ENCODE measurements around the gene SSTR3.
"Not testable (repeated sequence)": the region's sequence is repeated elsewhere in the genome, so short reads cannot be mapped to it uniquely, and the experiment has no call there.

The SSTR3 gene

DNA sequence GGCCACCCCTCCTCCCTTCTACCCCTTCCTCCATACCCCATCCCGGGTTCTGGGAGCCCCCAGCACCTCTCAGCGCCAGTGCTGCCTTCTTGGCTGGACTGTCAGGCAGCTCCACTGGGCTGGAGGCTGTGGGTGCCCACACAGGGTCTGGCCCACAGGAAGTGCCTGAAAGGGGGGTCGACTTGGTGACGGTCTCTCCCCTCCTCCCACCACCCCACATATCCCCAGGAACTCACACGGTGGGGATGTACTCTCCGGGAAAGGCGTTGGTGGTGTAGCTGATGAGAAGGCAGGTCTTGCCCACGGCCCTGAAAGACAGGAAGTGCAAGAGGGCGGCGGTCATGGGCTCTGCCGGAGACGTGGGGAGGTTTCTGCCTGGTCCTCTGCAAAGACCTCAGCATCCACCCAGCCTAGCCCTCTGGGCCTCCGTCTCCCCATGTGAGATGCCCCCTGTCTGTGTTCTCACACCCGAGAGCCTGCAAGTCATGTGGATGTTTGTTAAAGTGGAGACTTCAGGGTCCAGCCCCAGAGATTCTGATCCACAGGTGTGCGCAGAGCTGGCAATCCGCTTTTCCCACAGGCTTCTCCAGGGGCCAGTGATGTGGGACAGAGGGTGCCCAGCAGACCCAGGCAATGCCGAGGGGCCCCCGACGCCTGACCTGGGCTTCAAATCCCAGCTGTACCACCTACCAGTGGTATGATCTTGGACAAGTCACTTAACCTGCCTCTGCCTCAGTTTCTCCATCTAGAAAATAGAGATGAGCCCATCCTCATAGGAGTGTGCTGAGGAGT is 29.3 kb upstream of the SSTR3 start:
- DNase-seq = no peak

DNA sequence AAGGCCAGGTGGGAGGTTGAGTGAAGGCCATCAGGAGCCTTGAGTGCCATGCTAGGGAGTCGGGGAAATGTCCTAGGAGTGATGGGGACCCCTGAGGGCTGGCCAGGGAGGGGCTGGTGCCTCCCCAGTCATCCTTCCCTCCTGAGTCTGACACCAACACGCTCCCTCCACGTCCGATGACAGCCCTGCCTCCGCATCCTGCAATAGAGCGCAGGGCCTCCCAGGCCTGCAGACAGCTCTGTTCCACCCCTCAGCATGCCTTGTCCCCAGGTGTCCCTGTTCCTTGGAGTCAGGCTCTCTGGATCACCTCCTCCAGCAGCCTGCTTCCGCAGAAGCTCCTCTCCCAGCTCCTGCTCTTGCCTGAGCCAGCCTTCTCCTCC is 28.7 kb upstream of the SSTR3 start:
- no peak for DNase-seq

DNA sequence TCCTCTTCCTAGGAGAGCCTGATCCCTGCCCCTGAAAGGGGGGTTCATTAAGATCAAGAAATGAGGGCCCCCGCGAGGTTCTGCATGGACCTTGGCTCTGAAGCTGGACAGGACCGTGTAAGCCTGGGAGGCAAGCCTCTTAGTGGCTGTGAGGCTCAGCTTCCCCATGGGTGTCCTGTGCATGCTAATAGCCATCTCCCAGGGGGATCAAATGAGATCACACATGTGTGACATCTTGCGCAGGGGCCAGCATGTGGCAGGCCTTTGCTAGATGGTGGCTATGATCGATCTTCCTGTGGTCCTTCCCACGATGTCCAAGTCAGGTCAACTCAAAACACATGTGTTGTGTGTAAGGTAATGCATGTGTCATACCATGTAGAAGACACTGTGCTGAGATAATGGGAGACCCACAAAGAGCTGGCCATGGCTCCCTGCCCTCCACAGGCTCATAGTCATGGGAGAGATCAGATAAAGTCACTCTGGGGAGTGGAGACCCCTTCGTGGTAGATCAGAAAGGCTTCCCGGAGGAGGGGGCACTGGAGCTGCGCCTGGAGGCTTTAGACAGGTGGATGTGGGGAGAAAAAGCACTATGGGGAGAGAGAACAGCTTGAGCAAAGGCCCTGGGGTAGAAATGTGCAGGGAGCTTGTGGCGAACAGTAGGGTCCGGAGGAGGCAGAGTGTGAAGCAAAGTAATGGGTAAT is 28.1 kb upstream of the SSTR3 start:
- no peak for DNase-seq

DNA sequence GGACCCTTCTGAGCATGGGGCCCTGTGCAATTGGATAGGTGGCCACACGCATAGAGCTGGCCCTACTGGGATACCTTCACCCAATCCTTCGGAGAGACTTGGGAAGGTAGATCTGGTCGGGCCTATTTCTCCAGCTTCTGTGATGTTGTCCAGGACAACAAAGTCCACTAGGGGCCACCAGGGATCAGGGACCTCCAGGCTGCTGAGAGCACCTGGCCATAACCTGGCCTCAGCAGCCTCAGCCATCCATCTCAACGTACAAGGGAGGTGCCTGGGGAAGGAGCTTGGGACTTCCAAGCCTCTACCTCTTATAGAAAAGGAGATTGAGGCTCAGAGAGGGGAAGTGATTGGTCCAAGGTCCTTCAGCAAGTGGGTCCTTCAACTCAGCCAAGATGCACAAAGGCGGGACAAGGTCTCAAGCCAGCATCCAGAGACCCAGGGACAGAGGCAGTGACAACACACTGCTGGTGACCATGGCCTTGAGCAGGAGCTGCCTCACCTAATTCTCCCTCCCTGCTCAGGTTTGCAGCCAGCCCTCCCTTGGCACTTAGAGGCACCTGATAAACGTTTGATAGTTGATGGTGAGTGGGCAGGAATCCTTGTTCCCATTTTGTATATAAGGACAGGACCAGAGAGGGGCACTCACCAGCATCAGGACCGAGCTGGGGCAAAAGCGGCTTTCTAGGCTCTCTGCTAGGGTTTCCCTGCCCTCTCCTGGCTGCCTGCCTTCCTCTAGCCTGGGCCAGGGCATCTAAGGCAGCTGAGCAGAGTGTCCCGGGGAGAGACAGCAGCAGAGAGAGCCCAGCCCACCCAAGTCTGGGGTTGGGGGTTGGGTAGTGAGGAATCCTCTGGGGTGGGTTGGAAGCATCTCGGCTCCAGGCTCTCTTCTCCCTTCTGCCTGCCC is 27.3 kb upstream of the SSTR3 start:
- DNase-seq = no peak

DNA sequence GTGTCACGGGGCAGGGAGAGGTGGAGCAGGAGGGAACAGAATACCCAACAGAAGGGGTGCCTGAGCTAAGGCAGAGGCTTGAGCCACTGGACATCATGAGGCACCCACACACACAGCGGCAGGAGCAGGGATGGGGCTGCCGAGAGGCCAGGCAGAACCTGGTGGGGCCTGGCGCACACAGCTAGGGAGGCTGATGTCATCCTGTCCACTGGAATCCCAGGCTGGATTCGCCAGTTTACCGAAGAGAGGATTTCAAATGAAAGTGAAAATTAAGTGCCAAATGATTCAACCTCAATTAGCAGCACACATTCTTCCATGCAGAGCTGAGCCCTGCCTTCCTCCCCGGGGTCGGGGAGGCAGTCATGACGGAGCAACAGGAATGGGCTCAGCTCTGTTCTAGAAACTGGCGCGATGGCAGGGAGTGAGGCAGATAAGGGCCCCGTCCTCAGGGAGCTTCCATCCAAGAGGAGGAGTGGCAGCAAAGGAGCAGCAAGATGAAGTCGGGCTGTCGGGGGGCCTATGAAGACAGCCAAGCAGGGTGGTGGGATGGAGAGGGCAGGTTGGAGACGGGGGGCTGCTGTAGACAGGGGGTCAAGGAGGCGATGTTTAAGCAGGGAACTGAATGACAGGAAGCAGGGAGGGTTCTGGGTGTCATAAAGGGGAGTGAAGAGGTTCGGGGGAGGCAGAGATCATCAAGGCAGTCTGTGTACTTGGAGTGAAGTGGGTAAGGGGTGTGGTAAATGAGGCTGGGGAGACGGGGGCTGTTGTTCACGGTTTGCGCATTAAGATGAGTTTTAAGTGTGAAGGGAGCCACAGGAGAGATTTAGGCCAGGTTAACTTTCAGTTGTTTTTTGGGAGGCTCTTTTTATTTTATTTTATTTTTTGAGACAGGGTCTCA is 25.3 kb upstream of the SSTR3 start:
- no peak for DNase-seq

DNA sequence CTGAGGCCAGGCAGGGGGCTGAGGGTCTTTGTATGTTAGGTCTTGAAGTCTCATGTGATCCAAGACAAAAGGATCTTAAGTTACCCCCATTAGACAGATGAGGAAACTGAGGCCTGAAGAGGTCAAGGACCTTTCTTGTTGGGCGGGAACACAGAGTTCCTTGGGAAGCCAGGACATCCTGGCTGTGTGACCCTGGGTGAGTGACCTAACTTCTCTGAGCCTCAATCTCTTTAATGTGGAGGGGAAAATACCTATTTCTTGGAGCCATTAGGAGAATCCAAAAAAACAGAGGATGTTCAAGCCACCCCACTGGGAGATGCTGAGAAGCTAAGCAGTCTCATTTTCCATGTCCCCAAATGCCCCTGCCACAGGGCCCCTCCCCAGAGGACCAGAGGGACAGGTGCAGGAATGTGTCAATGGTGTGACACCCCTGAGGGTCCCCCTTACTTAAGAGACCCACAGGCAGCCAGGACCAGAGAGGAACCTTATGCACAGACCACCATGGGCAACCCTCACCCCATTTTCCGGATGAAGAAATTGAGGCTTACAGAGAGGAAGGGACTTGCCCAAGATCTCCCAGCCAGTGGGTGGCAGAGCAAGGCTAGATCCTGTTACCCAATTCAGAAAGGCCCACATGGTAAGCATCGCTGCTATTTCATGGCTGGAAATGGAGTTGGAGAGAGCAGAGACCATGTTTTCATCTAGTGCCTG is 23.8 kb upstream of the SSTR3 start:
- no peak for DNase-seq

DNA sequence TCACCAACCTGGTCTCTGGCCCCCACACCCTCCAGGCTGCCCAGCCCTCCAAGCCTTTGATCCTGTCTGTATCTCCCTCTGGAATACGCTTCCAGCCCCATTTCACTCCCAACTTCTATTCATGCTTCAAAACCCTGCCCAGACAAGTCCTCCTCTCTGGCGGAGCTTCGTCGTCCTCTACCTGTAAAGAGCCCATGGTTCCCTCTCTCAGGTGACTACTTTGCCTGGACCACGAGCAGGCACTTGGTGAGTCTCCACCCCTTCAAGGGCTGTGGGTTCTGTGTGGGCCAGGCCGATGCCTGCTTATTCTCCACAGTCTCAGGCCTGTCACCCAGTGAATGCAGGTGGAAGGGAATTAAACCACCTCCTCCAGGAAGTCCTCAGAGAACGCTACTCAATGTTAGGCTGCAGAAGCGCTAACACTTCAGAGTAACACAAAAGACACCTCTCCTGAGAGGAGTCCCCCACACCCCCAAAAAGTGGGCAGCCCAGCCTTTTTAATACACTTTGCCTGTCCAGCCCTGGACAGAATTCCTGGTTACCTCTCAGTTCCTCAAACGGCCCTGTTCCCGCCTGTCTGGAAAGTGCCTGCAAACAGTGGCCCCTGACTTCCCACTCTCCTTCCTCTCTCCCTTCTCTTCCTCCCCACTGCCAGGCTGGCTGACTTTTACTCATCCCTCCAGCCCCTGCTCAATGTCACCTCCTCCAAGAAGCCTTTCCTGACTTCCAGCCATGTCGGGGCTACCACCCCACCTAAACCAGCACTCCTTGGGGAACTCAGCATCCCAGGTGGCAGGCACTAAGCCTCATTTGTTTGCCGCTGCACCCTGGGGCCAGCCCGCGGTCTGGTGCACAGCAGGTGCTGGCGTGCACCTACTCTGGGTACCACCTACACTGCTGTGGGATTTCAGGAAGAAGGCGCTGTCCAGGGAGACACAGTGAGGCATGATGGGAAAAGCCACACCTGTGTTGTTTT is 22.7 kb upstream of the SSTR3 start:
- no peak for DNase-seq

DNA sequence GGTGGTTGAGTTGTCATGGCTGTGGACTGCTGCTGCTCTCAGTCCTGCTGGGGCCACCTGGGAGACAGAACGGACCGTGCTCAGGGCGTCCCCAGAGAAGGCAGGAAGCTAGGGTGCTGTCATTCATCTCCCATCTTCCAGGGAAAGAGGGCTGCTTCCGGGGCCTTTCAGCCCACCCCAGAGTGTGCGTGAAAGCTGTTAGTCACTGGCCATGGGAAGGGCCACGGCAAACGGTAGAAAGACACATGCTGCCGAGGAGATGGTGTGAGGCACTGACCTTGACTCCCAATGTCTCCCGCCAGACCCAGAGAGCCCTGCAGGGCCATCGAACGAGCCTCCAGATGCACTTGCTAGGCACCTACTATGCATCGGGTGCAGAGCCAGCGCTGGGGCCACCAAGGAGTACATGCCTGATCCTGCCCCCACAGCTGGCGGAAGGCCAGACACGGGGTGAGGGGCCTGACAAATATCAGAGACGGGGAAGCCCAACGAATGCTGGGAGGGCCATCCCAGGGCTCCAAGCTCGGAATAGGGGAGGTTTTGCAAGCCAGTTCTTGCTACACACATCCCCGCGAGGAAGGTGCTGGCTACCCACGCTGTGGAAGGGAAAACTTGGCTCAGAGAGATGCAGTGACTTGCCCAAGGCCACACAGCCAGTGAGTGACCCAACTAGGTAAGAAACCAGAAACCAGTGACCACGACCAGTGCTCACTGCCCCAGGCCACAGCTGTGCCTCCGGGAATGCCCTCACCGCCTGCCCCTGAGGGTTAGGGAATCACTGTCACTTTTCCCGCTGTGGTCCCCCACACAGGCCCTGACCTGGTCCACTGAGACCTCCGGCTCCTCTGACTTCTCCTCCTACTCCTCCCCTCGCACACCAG is 21.7 kb upstream of the SSTR3 start:
- no peak for DNase-seq

DNA sequence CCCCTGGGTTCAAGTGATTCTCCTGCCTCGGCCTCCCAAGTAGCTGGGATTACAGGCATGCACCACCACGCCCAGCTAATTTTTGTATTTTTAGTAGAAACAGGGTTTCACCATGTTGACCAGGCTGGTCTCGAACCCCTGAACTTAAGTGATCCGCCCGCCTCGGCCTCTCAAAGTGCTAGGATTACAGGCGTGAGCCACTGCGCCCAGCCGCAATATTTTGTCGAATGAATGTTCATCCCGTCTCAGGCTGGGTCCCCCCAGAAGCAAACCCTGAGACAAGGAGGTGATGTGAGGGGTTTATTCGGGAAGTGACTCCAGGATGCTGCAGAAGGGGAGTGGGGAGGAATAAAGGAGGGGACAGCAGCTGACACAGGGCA is 21.1 kb upstream of the SSTR3 start:
- not testable (repeated sequence) for DNase-seq

DNA sequence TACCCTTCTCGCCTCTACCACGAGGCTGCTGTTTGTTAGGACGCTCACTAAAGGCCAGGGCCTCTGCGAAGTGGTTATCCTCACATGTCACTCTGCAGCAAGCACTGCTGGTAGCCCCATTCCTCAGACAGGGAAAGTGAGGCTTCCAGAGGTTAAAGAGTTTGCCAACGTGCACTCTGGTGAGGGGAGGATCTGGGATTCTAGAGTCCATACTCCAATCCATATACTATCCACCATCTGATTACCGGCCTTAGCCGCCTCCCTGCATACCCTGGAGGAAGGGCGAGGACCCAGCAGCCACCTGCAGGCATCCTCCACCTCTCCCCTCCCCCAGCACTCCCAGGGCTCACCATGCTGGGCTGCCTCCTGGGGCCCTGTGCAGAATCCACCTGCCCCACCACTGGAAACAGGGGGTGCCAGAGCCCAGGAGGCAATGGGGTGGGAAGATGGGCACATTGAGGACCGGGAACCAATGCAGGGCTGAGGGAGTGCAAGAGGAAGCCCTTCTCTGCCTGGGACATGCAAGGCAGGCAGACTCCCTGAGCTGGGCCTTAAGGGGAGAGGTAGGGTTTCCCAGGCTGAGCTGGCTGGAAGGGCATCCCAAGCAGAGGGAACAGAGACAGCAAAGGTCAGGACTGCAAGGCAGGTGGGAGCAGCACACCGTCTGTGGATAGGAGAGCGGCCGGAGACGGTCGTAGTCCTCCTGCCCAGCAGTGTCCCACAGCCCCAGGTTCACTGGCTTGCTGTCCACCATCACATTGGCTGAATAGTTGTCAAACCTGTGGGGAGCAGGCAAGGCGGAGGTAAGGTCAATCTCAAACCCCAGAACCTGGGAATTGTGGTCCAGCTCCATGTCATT is 20.1 kb upstream of the SSTR3 start:
- DNase-seq = no peak

DNA sequence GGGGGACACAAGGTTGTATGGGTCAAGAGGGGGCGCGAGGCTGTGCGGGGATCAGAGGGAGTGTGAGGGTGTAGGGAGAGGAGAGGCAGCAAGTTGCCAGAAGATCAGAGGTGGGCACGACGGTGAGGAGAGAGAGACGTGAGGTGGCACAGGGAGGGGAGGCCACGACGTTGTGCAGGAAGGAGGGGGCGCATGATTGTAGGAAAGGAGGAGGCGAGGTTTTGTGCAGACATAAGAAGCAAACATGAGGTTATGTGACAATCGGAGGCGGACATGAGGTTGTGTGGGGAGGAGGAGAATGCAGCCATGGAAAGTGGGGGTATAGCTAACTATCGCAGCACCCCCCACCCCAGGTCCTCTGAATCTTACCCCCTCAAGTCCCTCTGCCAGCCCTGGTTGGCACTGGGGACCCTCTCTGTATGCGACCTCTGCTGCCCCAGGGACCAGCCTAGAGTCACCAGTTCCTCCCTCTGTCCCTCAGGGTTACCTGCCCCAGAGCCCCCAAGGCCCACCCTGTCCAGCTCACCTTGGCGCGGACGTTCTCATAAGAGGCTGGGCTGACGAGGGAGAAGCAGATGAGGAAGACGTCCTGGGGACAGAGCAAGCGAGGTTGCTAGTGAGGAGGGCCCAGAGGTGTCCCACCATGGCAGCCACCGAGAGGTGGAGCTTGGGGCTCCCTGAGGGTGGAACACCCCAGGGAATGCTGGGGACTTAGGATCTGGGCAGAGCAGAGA is 19.3 kb upstream of the SSTR3 start:
- DNase-seq = no peak

DNA sequence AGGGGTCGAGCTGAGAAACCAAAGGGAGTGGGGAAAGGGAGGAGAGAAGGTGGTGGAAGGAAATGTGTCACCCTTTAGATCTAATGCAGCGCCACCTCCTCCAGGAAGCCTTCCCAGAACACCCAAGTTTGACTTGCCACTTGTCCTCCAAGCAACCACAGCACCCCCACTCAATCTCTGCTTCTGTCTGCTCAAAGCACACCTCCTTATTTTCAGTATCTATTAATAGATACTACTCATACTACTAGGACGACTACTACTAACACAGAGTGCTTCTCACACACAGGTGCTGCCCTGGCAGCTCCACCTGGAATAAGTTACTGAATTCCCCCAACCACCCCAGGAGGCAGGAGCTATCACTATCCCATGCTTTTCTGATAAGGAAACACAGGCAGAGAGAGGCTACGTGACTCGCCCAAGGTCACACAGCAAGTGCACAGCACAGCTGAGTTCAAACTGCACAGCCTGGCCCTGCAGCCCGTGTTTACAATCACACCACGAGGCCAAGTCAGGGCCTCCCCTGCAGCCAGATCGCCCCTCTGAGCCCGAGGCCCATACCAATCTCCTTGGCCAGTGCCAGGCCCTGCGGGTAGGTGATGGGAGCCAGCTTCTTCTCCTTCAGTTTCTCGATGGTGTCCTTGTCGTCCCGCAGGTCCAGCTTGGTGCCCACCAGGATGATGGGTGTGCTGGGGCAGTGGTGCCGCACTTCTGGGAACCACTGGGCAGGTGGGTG is 18.6 kb upstream of the SSTR3 start:
- no peak for DNase-seq

DNA sequence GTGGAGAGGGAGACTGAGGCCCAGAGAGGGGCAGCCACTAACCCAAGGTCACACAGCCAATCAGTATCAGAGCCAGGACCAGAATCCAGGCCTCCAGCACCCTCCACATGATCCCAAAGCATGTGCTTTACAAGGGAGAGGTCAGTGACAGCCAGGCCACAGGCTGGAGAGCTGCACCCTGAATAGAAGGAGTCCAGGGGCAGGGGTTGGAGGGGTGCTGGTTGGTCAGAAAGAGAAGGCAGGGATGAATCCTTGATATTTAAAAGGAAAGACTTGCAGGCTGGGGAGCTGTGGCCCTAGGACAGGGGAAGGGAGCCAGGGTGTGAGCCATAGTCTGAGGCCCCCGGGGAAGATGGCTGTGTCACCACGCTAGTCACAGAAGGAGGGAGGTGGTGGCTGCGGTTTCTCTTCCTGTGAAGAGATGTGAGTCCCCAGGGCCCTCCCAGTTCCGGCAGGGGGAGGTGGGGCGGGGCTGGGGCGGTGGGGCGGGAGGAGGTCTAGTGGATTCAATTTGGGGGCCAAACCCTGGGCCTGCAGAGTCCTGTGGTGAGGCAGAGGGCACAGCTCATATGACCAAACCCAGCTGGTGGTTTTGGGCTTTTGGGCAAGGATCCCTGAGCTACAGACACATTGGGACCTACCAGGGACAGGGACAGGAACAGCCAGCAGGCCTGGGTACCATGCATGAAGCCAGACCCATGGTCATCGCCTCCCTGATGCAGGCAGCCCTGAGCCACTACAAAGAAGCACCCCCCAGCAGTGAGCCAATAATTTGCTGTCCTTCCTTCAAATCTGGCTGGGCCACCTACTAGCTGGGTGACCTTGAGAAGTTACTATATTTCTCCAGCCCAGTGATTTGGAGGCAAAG is 17.8 kb upstream of the SSTR3 start:
- peak in 1 of 2 experiments; percentile 59 for DNase-seq

DNA sequence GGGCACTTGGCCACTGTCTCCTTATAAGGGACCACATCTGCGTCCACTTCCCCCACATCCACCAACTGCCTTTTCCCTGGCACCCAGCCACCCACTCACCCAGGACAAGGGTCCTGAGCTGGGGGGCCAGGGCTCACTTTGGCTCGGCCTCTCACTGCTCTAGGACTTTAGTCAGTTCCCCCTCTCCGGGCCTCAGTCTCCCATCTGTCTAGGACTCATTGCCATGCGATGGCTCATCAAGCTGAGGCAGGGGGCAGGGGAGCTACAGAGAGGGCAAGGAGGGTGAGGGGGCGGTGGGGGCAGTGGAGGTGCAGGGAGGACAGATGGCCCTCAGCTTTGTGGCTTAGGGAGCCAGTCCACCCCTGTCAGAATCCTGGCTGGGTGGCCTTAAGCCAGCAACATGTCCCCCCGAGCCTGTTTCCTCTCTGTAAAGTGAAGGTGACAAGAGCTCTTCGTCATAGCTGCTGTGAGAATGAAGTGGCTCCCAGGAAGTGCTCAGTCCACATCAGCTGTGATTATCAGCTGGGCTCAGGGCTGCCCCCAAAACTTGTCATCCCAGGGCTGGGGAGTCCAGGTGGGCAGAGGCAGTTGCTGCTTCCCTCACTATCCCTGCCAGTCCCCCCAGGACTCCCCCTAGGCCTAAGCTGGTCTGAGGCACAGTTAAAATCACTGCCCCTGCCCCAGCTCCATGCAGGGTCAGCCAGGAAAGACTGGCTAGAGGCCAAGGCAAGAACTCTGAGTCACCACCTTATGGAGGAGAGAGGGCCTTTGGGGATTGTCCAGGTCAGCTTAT is 16.9 kb upstream of the SSTR3 start:
- peak; percentile 19 to 53 for DNase-seq

All from SW 1271 (cell line).